HG03378 (cell line): ENCODE measurements around the gene MTA1.

Experiments used
- ATAC-seq: cut with Tn5 transposase; IDR thresholded peaks from one replicate; pipeline ENCODE4 v1.9.1; 2021; ENCODE audit warnings: mild to moderate bottlenecking, moderate library complexity; ENCODE audit not compliant: unreplicated experiment

The MTA1 gene

GRCh38 chr14:105484069-105484996 lies 64.7 kb downstream of the MTA1 start:
- no peak for ATAC-seq

GRCh38 chr14:105484997-105485393 lies 65.4 kb downstream of the MTA1 start:
- ATAC-seq = no peak

DNA sequence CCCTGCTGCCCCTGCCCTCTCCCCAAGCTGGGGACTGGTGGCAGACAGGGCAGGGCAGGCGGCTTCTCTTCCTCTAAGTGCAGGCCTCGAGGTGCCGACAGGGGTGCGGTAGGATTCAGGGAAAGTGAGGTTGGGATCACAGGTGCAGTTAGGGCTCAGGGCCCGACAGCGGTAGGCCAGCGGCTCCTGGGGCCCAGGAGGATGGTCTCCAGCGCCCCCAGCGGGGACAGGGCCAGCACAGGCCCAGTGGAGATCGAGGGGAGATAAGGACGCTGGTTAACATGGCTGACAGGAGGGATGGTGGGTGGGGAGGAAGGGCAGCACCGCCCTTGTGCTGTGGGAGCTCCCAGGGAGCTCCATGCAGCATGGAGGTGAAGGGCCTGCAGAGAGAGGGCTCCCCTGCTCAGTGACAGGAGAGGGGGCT lies 66.1 kb downstream of the MTA1 start:
- no peak for ATAC-seq

DNA sequence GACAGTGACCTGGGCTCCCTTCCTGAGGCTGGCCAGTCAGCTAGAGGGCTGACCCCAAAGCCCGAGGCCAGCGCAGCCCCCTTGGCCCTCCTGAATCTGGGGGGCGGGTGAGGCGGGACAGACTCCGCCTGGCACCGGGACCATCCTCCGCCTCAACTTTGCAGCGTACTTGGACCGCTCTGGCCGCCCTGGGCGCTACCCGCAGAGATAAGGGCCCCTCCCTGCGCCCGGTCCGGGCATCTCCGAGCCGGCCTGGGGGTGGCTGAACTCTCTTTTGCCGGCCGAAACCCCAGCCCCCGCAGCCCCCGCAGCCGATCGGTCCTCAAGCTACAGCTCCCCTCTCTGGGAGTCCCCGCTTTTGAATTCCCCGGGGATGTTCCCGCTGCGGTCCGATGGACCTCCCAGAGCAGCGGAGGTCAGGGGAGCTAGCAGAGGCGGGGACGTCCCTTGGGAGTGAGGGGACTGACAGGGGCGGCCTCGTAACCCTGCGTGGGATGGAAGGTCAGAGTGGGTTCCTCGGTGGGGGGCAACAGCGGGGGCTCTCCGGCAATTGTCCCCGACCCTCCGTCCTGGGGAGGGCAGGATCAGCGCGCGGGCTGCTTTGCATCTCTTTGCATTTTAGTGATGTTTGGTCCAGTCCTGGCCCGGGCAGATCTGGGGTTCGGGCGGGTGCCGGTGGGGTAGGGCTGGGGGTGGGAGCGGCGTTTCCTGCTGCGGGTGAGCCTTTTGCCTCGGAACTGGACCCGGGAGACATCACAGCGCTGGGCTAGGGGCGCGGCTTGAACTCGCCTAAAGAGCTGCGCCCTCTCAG lies 66.7 kb downstream of the MTA1 start, which contains the start of gene CRIP1:
TSS of gene CRIP1 (plus strand) at position 724 of the 811 bp plus-strand sequence. CDS start 374 bp downstream, outside the sequence.
- no peak for ATAC-seq

DNA sequence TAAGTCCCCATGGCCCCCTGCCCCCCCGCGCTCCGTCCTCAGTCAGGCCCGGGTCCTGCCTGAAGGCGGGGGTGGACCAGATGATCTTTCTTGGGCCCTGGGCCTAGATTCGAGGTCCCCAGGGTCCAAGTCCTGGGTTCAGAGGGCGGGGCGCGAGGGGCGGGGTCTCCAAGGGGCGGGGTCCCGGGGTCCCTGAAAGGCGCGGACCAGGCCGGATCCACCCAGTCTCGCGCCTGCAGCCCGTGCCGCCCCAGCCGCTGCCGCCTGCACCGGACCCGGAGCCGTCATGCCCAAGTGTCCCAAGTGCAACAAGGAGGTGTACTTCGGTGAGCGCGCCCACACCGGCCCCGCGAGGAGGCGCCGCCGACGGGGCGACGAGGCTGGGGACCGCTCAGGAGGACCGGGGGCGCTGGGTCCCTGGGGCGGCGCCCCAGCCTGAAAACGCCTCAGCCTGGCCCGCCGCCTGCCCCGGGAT lies 67.4 kb downstream of the MTA1 start:
- ATAC-seq = no peak

DNA sequence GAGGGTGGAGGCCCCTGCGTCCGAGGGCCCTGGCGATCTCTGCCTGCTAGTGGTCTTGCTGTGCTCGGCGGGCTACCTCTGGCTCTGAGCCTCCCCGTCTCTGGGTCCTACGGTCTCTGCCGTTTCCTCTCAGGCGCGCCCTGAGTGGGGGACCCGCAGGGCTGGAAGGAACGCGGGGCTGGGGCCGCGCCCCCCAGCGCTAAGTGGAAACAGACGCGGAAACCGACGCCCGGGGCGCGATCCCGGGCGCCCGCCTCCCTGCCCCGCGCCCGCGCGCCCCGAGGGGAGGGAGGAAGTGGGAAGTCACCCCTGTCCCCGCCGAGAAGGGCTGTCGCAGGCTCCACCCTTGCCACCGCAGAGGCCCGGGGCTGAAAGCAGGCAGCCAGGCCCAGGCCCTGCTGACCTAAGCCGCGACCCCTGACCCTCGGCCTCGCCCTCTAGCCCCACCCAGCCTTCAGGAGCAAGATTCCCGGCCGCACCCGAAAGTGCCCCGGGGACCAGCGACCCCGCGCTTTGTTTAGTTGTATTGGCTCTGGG lies 67.9 kb downstream of the MTA1 start:
- no peak for ATAC-seq

DNA sequence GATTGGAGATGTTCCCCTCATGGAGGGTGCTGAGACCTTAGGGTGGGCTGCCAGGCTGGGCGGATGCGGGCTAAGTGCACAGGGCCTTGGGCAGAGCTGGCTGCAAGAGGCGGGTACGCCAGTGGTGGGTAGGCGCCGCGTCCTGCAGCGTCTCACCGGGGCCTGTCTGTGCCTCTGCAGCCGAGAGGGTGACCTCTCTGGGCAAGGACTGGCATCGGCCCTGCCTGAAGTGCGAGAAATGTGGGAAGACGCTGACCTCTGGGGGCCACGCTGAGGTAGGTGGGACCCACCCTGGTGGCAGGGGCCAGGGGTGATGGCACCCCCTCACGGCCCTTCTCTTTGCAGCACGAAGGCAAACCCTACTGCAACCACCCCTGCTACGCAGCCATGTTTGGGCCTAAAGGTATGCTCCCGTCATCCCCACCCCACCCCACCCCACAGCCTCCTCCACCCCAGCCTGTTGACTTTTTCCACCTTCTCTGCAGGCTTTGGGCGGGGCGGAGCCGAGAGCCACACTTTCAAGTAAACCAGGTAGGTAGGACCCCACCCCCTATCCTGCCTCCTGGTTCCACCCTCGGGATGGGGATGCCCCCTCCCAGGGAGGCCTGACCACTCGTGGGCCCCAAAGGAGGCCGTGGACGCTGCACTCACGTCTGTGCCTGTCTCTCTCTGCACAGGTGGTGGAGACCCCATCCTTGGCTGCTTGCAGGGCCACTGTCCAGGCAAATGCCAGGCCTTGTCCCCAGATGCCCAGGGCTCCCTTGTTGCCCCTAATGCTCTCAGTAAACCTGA lies 68.6 kb downstream of the MTA1 start:
- ATAC-seq = no peak

- no peak for ATAC-seq
These were observed 69.3 kb downstream of the MTA1 start for GRCh38 chr14:105488781-105489541.

DNA sequence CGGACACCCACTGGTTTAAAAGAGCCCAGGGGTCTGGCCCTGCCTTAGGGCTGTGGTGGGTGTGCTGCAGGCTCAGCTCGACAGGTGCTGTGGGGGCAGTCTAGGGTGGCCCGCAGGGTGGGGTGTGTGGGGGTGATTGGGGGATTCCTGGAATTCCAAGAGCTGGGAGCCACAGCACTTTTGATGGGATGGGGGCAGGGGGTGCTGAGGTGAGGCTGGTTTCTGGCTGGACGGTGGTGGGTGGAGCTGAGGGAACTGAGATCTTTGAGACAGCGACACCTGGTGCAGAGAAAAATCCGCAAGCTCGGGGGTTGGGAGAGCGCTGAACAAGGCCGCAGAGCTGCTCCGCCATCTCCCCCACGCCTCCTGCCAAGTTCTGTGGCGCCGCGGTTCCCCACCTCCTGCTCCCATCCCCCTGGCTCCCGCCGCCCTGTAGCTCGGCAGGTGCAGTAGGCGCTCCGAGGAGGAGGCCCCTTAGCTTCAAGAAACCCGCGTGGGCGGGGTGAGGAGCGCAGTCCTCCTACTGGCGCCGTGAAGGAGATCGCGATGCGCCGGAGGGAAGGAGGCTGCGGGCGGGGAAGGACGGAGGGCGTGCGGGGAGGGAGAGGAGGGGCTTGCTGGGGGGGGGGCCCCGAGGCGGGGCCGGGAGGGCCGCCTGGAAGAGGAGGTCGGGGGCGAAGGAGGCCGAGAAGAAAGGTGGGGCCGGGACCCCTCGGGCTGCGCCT lies 70.1 kb downstream of the MTA1 start:
- no peak for ATAC-seq

DNA sequence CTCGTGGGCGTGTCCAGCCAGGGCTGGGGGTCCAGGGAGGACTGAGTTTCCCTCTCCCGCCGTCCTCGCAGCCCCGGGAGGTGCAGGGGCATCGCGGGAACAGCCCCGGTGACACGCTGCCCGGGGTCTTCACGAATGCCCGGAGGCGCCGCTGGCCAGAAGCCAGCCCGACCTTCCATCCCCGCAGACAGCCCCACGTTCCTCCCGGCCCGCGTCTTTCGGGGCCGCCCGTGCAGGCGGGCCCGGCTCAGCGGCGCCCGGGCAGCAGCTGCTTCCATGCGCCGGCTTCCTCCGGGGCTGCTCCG lies 70.6 kb downstream of the MTA1 start:
- ATAC-seq = no peak

- ATAC-seq = peak; percentile 73
These were observed 71.1 kb downstream of the MTA1 start, which contains the start of gene TEDC1 for GRCh38 chr14:105490572-105491365. TEDC1 (plus strand) TSS chr14:105491246; CDS start chr14:105491376, 130 bp downstream.

- ATAC-seq = peak; percentile 5
These were observed 71.8 kb downstream of the MTA1 start for GRCh38 chr14:105491366-105491973.

DNA sequence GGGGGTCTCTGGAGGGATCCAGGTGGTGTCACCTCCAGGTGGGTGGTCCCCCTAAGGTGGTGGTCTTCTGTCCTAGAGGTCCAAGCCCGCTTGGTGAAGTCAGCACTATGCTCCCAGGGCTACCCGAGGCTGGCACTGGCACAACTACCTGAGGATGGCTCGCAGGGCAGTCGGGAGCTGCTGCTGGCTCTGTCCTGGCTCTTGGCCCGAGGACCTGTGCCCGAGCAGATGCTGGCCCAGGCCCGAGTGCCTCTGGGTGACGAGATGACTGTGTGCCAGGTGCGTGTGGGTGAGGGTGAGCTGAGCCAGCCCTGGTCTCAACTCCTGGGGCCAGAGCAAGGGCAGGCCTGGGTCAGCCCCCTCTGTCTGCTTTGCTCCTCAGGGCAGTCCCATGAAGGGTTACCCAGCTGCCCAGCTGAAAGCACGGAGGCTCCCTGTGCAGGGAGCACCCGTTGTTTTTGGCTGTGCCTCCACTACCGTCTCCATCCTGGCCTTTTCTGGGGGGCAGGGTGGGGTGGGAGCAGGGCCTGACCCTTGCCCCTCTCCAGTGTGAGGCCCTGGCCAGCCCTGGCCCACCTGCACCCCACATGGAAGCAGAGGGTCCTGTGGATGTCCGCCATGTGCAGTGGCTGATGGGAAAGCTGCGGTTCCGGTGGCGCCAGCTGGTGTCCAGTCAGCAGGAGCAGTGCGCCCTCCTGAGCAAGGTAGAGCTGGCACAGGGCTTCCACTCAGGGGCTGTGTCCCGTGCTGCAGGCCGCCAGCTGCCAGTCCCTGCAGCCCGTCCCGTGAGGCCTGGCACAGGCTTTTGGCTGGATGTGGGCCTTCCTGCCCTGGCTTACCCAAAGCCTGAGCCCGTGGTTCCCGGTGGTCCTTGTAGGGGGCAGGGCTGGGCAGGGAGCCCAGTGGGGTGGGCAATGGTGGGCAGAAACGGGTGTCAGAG lies 72.7 kb downstream of the MTA1 start:
- no peak for ATAC-seq

GRCh38 chr14:105492971-105493871 lies 73.6 kb downstream of the MTA1 start:
- no peak for ATAC-seq

- ATAC-seq = no peak
These were observed 74.4 kb downstream of the MTA1 start for GRCh38 chr14:105493921-105494605.
